GM19397 (cell line): ENCODE measurements around the gene AVPR2.

Experiments used
- ATAC-seq: cut with Tn5 transposase; IDR thresholded peaks from one replicate; pipeline ENCODE4 v1.9.1; 2021; ENCODE audit warnings: mild to moderate bottlenecking, moderate library complexity; ENCODE audit not compliant: unreplicated experiment

Gene AVPR2

GRCh38 chrX:153930011-153930910, 25.8 kb downstream of the AVPR2 start:
- ATAC-seq, result no peak

DNA sequence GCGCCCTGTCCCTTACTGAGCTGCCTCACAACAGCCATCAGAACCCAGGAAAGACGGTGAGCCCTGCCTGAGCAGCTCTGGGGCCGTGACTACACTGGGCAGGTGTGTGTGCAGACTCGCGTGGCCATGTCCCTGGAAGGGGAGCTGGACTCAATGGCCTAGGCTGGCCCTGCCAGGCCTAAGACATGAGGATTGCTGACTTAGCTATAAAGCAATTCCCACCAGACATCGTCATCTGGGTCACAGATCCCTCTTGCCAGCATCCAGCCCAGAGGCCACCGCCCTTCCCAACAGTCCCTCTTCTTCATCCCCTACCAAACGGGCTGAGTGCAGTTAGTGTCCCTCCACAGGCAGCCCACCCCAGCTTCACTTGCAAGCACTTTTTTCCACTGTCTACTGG, 26.7 kb downstream of the AVPR2 start:
- ATAC-seq, result no peak

- ATAC-seq, result no peak
Observed at GRCh38 chrX:153931748-153932147, 27.3 kb downstream of the AVPR2 start.

GRCh38 chrX:153932220-153932915, 27.9 kb downstream of the AVPR2 start:
- ATAC-seq, result no peak

DNA sequence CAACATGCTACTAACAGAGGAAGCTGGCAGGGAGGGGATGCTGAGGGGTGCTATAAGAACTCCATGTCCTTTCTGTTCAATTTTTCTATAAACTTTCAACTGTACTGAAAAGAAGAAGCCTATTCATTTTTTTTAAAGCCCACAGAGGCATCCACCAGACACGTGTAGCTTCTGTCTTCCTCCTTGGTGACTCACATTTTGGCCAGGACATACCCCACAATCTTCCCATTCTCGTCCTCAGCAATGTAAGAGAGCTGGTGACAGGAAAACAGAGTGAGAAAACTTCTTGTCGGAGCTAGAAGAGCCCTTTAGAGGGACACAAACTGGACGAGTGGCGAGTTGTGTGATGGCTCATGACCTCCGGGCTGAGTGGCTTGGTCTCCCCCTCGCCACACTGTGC, 29.3 kb downstream of the AVPR2 start:
- no peak for ATAC-seq

- peak; percentile 15 for ATAC-seq
Observed at GRCh38 chrX:153934148-153934761, 29.8 kb downstream of the AVPR2 start.

GRCh38 chrX:153934762-153935325, 30.4 kb downstream of the AVPR2 start, which contains the start of gene NAA10:
NAA10 (minus strand) TSS chrX:153935037; CDS start chrX:153934904, 133 bp downstream.
- peak; percentile 81 for ATAC-seq

GRCh38 chrX:153935326-153935851, 30.9 kb downstream of the AVPR2 start:
- ATAC-seq, result peak; percentile 31

- no peak for ATAC-seq
Observed at GRCh38 chrX:153937056-153937455, 32.6 kb downstream of the AVPR2 start.

DNA sequence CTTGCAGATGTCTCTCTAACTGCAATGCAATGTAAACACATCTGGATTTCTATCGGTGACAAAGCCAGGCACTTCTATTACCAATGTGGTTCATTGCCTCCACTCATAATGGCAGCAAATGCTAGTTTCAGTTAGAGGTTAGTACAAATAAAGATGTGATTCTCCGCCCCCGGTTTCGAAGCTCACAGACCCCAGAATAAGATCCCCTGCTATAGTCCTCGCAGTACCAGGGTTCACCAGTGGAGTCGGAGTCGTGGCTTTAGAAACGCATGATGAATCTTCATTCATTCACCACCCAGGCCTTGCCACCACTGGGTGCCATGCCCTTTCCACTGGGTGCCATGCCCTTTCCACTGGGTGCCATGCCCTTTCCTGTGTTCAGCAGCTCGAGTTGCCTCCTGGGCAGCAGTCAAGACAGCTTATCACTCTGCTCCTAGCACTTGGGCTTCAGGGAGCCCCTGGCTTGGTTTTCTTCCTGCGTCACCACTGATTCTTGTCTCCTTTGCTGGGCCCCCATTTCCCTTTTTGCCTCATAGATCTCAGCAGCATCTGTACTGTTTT, 33.8 kb downstream of the AVPR2 start:
- ATAC-seq, result no peak

DNA sequence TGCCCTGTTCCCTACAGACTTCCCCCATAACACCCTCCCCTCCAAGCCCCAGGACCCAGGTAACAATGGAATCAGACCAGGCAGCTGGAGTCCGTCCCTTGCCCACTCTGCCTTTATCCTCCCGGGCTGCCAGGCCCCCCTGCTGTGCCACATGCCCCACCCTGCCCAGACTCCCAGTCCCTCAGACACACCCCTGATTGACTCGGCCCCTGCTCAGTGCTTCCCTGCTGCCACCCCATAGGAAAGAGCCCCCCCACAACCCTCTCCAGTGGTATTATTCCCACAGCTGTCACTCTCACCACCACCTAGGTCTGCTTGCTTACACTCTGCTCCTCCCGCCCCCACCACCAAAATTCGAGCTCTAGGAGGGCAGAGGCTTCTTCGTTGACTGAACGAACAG, 35.1 kb downstream of the AVPR2 start:
- no peak for ATAC-seq

GRCh38 chrX:153941336-153942252, 37.1 kb downstream of the AVPR2 start:
- no peak for ATAC-seq

DNA sequence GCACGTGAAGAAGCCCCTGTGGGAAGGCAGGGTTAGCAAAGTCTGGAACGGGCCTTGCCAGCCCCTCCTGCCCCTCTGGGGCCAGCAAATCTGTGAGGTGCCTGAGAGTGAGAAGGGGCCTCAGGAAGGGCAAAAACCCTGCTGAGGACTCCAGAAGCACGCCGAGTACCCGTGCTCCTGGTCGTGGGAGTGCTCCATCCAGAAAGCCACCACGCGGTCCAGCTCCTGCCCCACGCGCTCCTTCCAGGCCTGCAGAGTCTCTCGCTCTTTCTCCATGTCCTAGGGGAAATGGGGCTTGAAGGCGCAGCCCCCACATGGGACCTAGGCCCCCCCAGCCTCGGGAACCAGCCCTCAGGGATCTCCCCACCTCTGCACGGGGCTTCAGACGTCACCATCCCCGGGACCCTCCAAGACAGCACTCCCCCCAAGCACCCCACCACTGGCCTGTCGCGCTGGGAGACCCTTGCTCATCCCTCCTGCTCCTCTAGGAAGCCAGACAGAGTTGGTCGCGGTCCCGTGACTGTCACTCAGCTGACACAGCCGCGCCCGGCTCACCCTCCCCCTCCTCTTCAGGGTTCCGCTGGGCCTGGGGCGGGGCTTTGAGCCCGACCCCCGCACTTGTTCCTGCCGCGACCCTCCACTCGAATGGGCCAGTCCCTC, 39.8 kb downstream of the AVPR2 start, which contains the start of gene RENBP:
Gene RENBP, minus strand, starts transcription at position 504 of the 660 bp plus-strand sequence. Its CDS starts 33 bp downstream, at position 471.
- peak; percentile 55 for ATAC-seq

GRCh38 chrX:153944800-153945150, 40.3 kb downstream of the AVPR2 start:
- peak; percentile 36 for ATAC-seq

DNA sequence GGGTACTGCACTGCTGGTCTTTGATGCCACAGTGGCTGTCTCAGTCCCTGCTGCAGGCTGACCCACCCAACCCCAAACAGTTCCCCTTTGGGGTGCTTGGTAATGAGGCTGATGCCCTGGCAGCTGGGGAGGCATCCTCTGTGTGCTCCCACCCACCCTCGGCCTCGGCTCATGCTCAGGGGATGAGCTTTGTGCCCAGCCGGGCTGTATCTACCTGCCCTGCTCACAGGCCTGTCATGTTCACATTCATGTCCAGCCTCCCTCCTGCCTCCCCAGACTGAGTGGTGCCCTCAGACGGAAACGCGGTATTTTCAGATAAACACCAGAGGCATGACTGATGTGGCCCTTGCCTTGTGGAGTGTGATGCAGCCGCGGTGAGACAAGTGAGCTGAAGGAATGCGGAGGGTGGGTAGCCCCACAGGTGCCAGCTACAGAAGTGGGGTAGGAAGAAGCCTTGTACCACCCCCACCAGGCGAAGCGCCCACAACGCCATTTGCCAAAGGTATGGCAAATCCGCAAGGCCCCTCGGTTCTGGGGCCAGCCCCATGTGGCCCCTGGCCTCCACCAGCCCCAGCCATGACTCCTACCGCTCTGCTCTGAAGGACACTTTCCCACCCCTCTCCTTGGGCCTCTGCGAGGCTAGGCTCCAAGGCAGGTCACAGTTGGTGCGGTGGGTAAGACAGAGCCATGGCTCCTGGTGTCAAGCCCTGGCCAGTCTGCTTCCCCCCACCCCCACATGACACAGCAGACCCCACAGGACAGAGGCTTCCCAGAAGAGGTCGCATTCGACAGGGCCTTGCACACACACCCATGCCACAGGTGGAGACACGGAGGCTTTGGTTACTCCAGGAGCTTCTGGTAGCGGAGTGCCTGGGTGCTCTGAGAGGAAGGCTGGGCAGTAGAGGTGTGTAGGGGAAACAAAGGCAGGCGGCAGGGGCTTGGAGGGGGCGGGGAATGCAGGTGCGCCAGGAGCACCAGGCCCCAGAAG, 41.8 kb downstream of the AVPR2 start:
- no peak for ATAC-seq

GRCh38 chrX:153947009-153947769, 42.7 kb downstream of the AVPR2 start:
- ATAC-seq, result peak; percentile 47

- no peak for ATAC-seq
Observed at GRCh38 chrX:153948002-153948466, 43.6 kb downstream of the AVPR2 start.
